Smooth muscle cell (in vitro differentiated cells): Measurements from ENCODE around the gene ZFP64. TPM values are rescaled to one million over a fixed set of nuclear protein-coding genes. Genes with fewer than 3 reads are reported as not detected.

Source experiments
- DNase-seq: peaks from one replicate; lab custom pipeline; 2025; ENCODE audit not compliant: unreplicated experiment; lab: John Stamatoyannopoulos, UW
- H2AFZ ChIP-seq: fragments of 200-600 bp; sonication (generic); 2 replicates; pipeline ENCODE4 v1.6.0; 2016; ENCODE audit warnings: antibody characterized with exemption, low read depth, mild to moderate bottlenecking
- H3F3A ChIP-seq: fragments of 200-600 bp; sonication (generic); 2 replicates; pipeline ENCODE4 v1.6.0; 2017; ENCODE audit warnings: antibody characterized with exemption, low read depth
- H3K27ac ChIP-seq: fragments of 200-600 bp; sonication (generic); 2 replicates; pipeline ENCODE4 v1.5.1; 2016; ENCODE audit warnings: low read depth, mild to moderate bottlenecking
- H3K27me3 ChIP-seq: fragments of 200-600 bp; sonication (generic); 2 replicates; pipeline ENCODE4 v1.6.1; 2016; ENCODE audit warnings: low read depth, mild to moderate bottlenecking
- H3K36me3 ChIP-seq: fragments of 200-600 bp; sonication (generic); 2 replicates; pipeline ENCODE4 v1.5.1; 2016; ENCODE audit warnings: low read depth
- H3K4me1 ChIP-seq: fragments of 200-600 bp; sonication (generic); 2 replicates; pipeline ENCODE4 v1.5.1; 2016; ENCODE audit warnings: low read depth
- H3K4me2 ChIP-seq: fragments of 200-600 bp; sonication (generic); 2 replicates; pipeline ENCODE4 v1.6.0; 2016; ENCODE audit warnings: mild to moderate bottlenecking
- H3K4me3 ChIP-seq: fragments of 200-600 bp; sonication (generic); 2 replicates; pipeline ENCODE4 v1.5.1; 2016; ENCODE audit warnings: mild to moderate bottlenecking
- H3K79me2 ChIP-seq: fragments of 200-600 bp; sonication (generic); 2 replicates; pipeline ENCODE4 v1.6.0; 2016; ENCODE audit warnings: low read depth, mild to moderate bottlenecking
- H3K9ac ChIP-seq: fragments of 200-600 bp; sonication (generic); 2 replicates; pipeline ENCODE4 v1.6.0; 2016; ENCODE audit warnings: low read depth
- H3K9me3 ChIP-seq: fragments of 200-600 bp; sonication (generic); replicated peaks from 2 replicates; pipeline ENCODE4 v1.5.1; 2016; ENCODE audit warnings: low read depth
- H4K20me1 ChIP-seq: fragments of 200-600 bp; sonication (generic); 2 replicates; pipeline ENCODE4 v1.6.0; 2016; ENCODE audit warnings: low read depth
- CTCF ChIP-seq: fragments of 200-600 bp; sonication (generic); IDR thresholded peaks from 2 replicates; pipeline ENCODE4 v1.5.1; 2017; ENCODE audit warnings: borderline replicate concordance, mild to moderate bottlenecking, antibody characterized with exemption; ENCODE audit not compliant: insufficient read depth, poor library complexity, severe bottlenecking
- WGBS: methylation state at CpG from one replicate; pipeline ENCODE4 v1.1.7; 2016; ENCODE audit warnings: low lambda C conversion rate; 5-methylcytosine and 5-hydroxymethylcytosine counted together
- polyA plus RNA-seq: library from polyadenylated mRNA; unstranded; fragments of >200 nt; fragmentation: Nextera tagmentation; extraction: Ambion mirVana; gene quantifications from 2 replicates; pipeline ENCODE4 v1.2.1, GENCODE V29; 2016
- total RNA-seq: library from RNA; depleted of rRNA; stranded (reverse); fragments of >200 nt; gene quantifications from 2 replicates; pipeline ENCODE4 v1.2.3, GENCODE V29; 2014

The ZFP64 gene
- total RNA-seq (8.6 and 14.6 TPM in 2 replicates), polyA plus RNA-seq (17.0 and 19.8 TPM in 2 replicates)

- peak within 1 kb of the TSS; percentile 96 for H3K4me3 ChIP-seq
- TF ChIP-seq CTCF = peak; percentile 53
- no peaks in the 10 kb centered on the region for H3K9me3 ChIP-seq
- H3K4me1 ChIP-seq = peaks cover 6% of the 10 kb centered on the region
- H3K79me2 ChIP-seq = peaks cover 26% of the 10 kb centered on the region
- WGBS = under 1% methylated on average over 43 of the region's 70 CpGs
- peaks cover 18% of the 10 kb centered on the region for H4K20me1 ChIP-seq
- H3K27me3 ChIP-seq = no peaks in the 10 kb centered on the region
- H2AFZ ChIP-seq = peak within 1 kb of the TSS; percentile 98
- DNase-seq = peak; percentile 30
- peak within 1 kb of the TSS; percentile 55 for H3K9ac ChIP-seq
- peak within 1 kb of the TSS; percentile 33 for H3K27ac ChIP-seq
- peak within 1 kb of the TSS; percentile 92 for H3K4me2 ChIP-seq
- H3F3A ChIP-seq = no peaks in the 10 kb centered on the region
- no peaks in the 10 kb centered on the region for H3K36me3 ChIP-seq
These were observed at the start of gene ZFP64 for GRCh38 chr20:52191132-52191915. Gene ZFP64, minus strand, starts transcription at chr20:52191779. Its CDS starts 143 bp downstream, at chr20:52191636.

DNA sequence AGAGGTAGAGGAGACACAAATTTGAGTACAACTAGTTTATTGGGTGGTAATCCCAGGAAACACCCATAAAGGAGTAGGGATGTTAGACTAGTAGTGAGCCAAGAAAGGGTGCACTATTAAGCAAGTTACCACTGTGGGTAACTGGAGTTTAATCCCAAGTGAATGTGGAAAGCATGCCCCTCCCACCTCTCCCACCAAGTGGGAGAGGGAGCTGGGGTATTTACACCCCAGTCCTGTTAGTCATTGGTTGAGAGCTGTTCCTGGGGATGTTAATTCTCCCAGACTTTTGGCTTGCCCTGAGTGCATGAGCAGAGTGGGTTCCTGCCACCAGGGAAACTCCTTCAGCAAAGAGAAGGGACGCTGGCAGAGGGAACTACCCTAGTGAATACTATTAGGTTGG, 49.2 kb upstream of the ZFP64 start:
- no peaks in the 10 kb centered on the region for H3K27me3 ChIP-seq
- 93% methylated on average over 1 of the region's 1 CpG for WGBS
- H3K27ac ChIP-seq = no peak overlapping the region
- DNase-seq = no peak
- H3K9ac ChIP-seq = no peak overlapping the region
- H3F3A ChIP-seq = no peaks in the 10 kb centered on the region
- no peak overlapping the region for H3K4me2 ChIP-seq
- no peak for TF ChIP-seq CTCF
- H3K9me3 ChIP-seq = no peaks in the 10 kb centered on the region
- no peak overlapping the region for H2AFZ ChIP-seq
- no peaks in the 10 kb centered on the region for H3K4me1 ChIP-seq
- H3K79me2 ChIP-seq = no peaks in the 10 kb centered on the region
- no peaks in the 10 kb centered on the region for H3K36me3 ChIP-seq
- H3K4me3 ChIP-seq = no peak overlapping the region
- no peaks in the 10 kb centered on the region for H4K20me1 ChIP-seq

GRCh38 chr20:52239102-52239501, 47.5 kb upstream of the ZFP64 start:
- DNase-seq = no peak
- Histone ChIP-seq H3K36me3 (no peaks in the 10 kb centered on the region), H3K27me3 (no peaks in the 10 kb centered on the region), H2AFZ (no peak overlapping the region), H3K27ac (no peak overlapping the region), H4K20me1 (no peaks in the 10 kb centered on the region), H3K4me3 (no peak overlapping the region), H3K9me3 (no peaks in the 10 kb centered on the region), H3K79me2 (no peaks in the 10 kb centered on the region), H3F3A (no peaks in the 10 kb centered on the region), H3K9ac (no peak overlapping the region), H3K4me2 (no peak overlapping the region), H3K4me1 (no peaks in the 10 kb centered on the region)
- 86% methylated on average over 2 of the region's 2 CpGs for WGBS
- TF ChIP-seq CTCF = no peak

DNA sequence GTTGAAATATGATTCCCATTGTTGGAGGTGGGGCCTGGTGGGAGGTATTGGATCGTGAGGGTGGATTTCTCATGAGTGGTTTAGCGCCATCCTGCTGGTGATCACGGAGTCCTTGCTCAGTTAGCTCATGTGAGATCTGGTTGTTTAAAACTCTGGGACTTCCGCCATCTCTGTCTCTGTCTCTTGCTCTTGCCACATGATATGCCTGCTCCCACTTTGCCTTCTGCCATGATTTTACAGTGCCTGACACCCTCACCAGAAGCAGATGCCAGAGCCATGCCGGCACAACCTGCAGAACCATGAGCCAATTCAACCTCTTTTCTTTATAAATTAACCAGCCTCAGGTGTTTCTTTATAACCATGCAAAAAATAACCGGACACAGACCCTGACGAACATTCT, 44.7 kb upstream of the ZFP64 start:
- no peak for DNase-seq
- H3K27ac ChIP-seq = no peak overlapping the region
- H3K79me2 ChIP-seq = no peaks in the 10 kb centered on the region
- no peaks in the 10 kb centered on the region for H3K9me3 ChIP-seq
- H3K36me3 ChIP-seq = no peaks in the 10 kb centered on the region
- no peak for TF ChIP-seq CTCF
- H3K9ac ChIP-seq = no peak overlapping the region
- no peaks in the 10 kb centered on the region for H3F3A ChIP-seq
- no peak overlapping the region for H2AFZ ChIP-seq
- 96% methylated on average over 7 of the region's 7 CpGs for WGBS
- H3K4me1 ChIP-seq = no peaks in the 10 kb centered on the region
- no peak overlapping the region for H3K4me3 ChIP-seq
- H3K4me2 ChIP-seq = no peak overlapping the region
- H3K27me3 ChIP-seq = no peaks in the 10 kb centered on the region
- no peaks in the 10 kb centered on the region for H4K20me1 ChIP-seq
